ENCODE data around the gene SATB2. TPM values are rescaled to one million over a fixed set of nuclear protein-coding genes. Genes with fewer than 3 reads are reported as not detected.

Gene SATB2
- total and polyA plus RNA-seq, 8 donors = 0.50 to 184 (median 1.4) TPM

GRCh38 chr2:199348871-199349270 lies 108.9 kb downstream of the SATB2 start:
- TF ChIP-seq POLR2AphosphoS5 (IDR thresholded peaks at IDR 0.05) (no peak), CTCF (IDR thresholded peaks at IDR 0.05) (no peak), EP300 (IDR thresholded peaks at IDR 0.05) (no peak), POLR2A (IDR thresholded peaks at IDR 0.05) (no peak)
- Histone ChIP-seq H3K4me3 (no peak overlapping the region), H3K9me3 (no peaks in the 10 kb centered on the region), H3K36me3 (peaks cover 0 to 6% (median 2%) of the 10 kb centered on the region in 4 donors), H3K27me3 (no peaks in the 10 kb centered on the region), H3K27ac (no peak overlapping the region), H3K4me1 (no peaks in the 10 kb centered on the region)
- no peak for DNase-seq
- WGBS, 5 donors = 81 to 89% (median 86%) methylated on average over 7 of the region's 7 CpGs
- intact Hi-C loops (cut with DNase I; ENCODE audit: low total_unique reads) = no loop called here

- H3K27me3 ChIP-seq = no peaks in the 10 kb centered on the region
- H3K4me3 ChIP-seq = no peak overlapping the region
- TF ChIP-seq POLR2AphosphoS5 (IDR thresholded peaks at IDR 0.05) = no peak
- no peak for TF ChIP-seq POLR2A (IDR thresholded peaks at IDR 0.05)
- TF ChIP-seq EP300 (IDR thresholded peaks at IDR 0.05) = no peak
- TF ChIP-seq CTCF (IDR thresholded peaks at IDR 0.05) = no peak
- intact Hi-C loops (cut with DNase I; ENCODE audit: low total_unique reads) = no loop called here
- no peak overlapping the region for H3K27ac ChIP-seq
- no peak for DNase-seq
- WGBS, 5 donors = 79 to 96% (median 92%) methylated on average over 2 of the region's 2 CpGs
- H3K4me1 ChIP-seq = no peaks in the 10 kb centered on the region
- peaks cover 0 to 6% (median 2%) of the 10 kb centered on the region in 4 donors for H3K36me3 ChIP-seq
- no peaks in the 10 kb centered on the region for H3K9me3 ChIP-seq
Observed at GRCh38 chr2:199344012-199344411, 113.7 kb downstream of the SATB2 start.

- no peak for DNase-seq
- Histone ChIP-seq H3K36me3 (no peaks in the 10 kb centered on the region), H3K4me1 (no peaks in the 10 kb centered on the region), H3K4me3 (no peak overlapping the region), H3K9me3 (no peaks in the 10 kb centered on the region), H3K27me3 (no peaks in the 10 kb centered on the region), H3K27ac (no peak overlapping the region)
- TF ChIP-seq EP300 (IDR thresholded peaks at IDR 0.05) = no peak
- TF ChIP-seq POLR2A (IDR thresholded peaks at IDR 0.05) = no peak
- TF ChIP-seq POLR2AphosphoS5 (IDR thresholded peaks at IDR 0.05) = no peak
- TF ChIP-seq CTCF (IDR thresholded peaks at IDR 0.05) = no peak
- 58 to 76% (median 59%) methylated on average over 1 of the region's 1 CpG for WGBS, 5 donors
- intact Hi-C loops (cut with DNase I; ENCODE audit: low total_unique reads) = no loop called here
Observed at GRCh38 chr2:199342334-199342733, 115.4 kb downstream of the SATB2 start.

- H3K9me3 ChIP-seq = no peaks in the 10 kb centered on the region
- H3K27ac ChIP-seq = no peak overlapping the region
- H3K36me3 ChIP-seq = no peaks in the 10 kb centered on the region
- no peak overlapping the region for H3K4me3 ChIP-seq
- H3K27me3 ChIP-seq = no peaks in the 10 kb centered on the region
- TF ChIP-seq POLR2A (IDR thresholded peaks at IDR 0.05) (no peak), POLR2AphosphoS5 (IDR thresholded peaks at IDR 0.05) (no peak), EP300 (IDR thresholded peaks at IDR 0.05) (no peak), CTCF (IDR thresholded peaks at IDR 0.05) (no peak)
- intact Hi-C loops (cut with DNase I; ENCODE audit: low total_unique reads) = no loop called here
- WGBS, 5 donors = 49 to 64% (median 54%) methylated on average over 3 of the region's 3 CpGs
- no peak for DNase-seq
- H3K4me1 ChIP-seq = no peaks in the 10 kb centered on the region
Observed at GRCh38 chr2:199341123-199341522, 116.6 kb downstream of the SATB2 start.

Data from stomach (tissue), 9 donors.